Stomach (tissue), 9 donors: ENCODE results near the gene ANTXR1. TPM values are rescaled to one million over a fixed set of nuclear protein-coding genes. Genes with fewer than 3 reads are reported as not detected.

Experiments used
- DNase-seq, 2 donors: peaks; one replicate each; pipeline versions ENCODE4 v3.0.0 to v3.0.0-alpha.2; 2013 to 2019
- H3K27ac ChIP-seq, 5 donors: fragments of 200-600 bp in 4 of 5; sonication (generic) in 4 of 5; one replicate each; pipeline ENCODE4 v1.5.1; 2013 to 2019; ENCODE audit warnings: mild to moderate bottlenecking in 1 of 5, moderate library complexity in 1 of 5
- H3K27me3 ChIP-seq, 3 donors: fragments of 200-600 bp; sonication (generic); one replicate each; pipeline ENCODE4 v1.5.1; 2017 to 2019; ENCODE audit warnings: mixed run types in 1 of 3
- H3K36me3 ChIP-seq, 4 donors: fragments of 200-600 bp; sonication (generic); 1 replicate in 3 of 4; 2 replicates in 1 of 4; pipeline ENCODE4 v1.5.1; 2016 to 2019
- H3K4me1 ChIP-seq, 4 donors: fragments of 200-600 bp; sonication (generic); one replicate each; pipeline ENCODE4 v1.5.1; 2016 to 2019
- H3K4me3 ChIP-seq, 4 donors: fragments of 200-600 bp; sonication (generic) in 3 of 4; one replicate each; pipeline ENCODE4 v1.5.1; 2016 to 2019; ENCODE audit warnings: mild to moderate bottlenecking in 1 of 4
- H3K9me3 ChIP-seq, 4 donors: fragments of 200-600 bp; sonication (generic); one replicate each; pipeline ENCODE4 v1.5.1; 2016 to 2019
- EP300 ChIP-seq: sonication (generic); formaldehyde crosslinking; IDR thresholded peaks from one replicate; pipeline ENCODE4 v1.6.1; 2017; ENCODE audit warnings: antibody characterized with exemption
- POLR2A ChIP-seq, 4 donors: fragments of 450-650 bp; IDR thresholded peaks; one replicate each; pipeline ENCODE4 v1.6.1; 2016; ENCODE audit warnings: antibody characterized with exemption in 4 of 4, control low read depth in 2 of 4, mild to moderate bottlenecking in 1 of 4, moderate library complexity in 1 of 4
- POLR2AphosphoS5 ChIP-seq, 3 donors: sonication (generic); formaldehyde crosslinking; IDR thresholded peaks; one replicate each; pipeline ENCODE4 v1.6.1; 2016; ENCODE audit warnings: antibody characterized with exemption in 3 of 3
- WGBS, 5 donors: extraction: QIAGEN DNeasy Blood & Tissue Kit in 3 of 5; methylation state at CpG; one replicate each; pipeline versions ENCODE4 v1.1.5 to v1.1.7; 2013 to 2018; 5-methylcytosine and 5-hydroxymethylcytosine counted together
- intact Hi-C: fragments of 100-400 bp; cut with DNase I; formaldehyde crosslinking; loops from one replicate; pipeline ENCODE4 v1.15.1; 2023; ENCODE audit warnings: low total_unique reads
- polyA plus RNA-seq, 3 donors: library from polyadenylated mRNA; stranded (reverse); fragments of 200-250 nt; gene quantifications; one replicate each; pipeline ENCODE4 v1.2.3, GENCODE V29; 2013
- total RNA-seq, 5 donors: library from RNA; depleted of rRNA; stranded (reverse); fragments of >200 nt; gene quantifications; one replicate each; pipeline versions ENCODE4 v1.1.0 to v1.2.3, GENCODE V29; 2014 to 2016
- TF ChIP-seq, protein P1 (sequence below), 7 experiments: fragments of 450-650 bp in 4 of 7; fragments of 200-600 bp in 3 of 7; sonication (generic) in 3 of 7; IDR thresholded peaks; one replicate each; pipeline ENCODE4 v1.5.1; 2016 to 2019; ENCODE audit warnings: antibody characterized with exemption in 7 of 7, control low read depth in 2 of 7, mild to moderate bottlenecking in 1 of 7
- donor health status: healthy with polysubstance abuse.
- donor health status: Bipolar disorder and iron deficiency.
- donor health status: healthy.

The ANTXR1 gene
- total and polyA plus RNA-seq, 8 donors: 5.8 to 32.5 (median 13.7) TPM

DNA sequence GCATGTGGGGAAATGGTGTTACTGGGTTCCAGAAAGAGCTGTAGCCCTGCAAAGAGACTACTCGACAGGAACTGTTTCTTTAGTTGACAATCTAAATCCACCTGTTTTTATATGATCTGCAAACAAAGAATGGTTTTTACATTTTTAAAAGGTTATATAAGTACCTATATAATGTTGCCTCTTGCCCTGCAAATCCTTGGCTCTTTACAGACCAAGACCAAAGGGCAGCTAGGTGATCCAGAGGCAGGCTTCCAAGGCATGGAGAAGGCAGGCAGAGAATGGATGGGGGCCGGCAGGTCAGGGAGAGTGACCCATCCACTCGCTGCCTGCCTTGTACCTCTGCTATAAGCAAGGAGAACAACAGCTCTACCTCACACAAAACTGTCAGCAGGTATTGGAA lies 173.6 kb downstream of the ANTXR1 start:
- Histone ChIP-seq H3K4me3 (no peak overlapping the region), H3K27ac (no peak overlapping the region), H3K27me3 (no peaks in the 10 kb centered on the region), H3K36me3 (peaks cover 0 to 44% (median 27%) of the 10 kb centered on the region in 4 donors), H3K9me3 (no peaks in the 10 kb centered on the region), H3K4me1 (peaks cover 0 to 6% (median 0%) of the 10 kb centered on the region in 4 donors)
- TF ChIP-seq, protein P1, sequence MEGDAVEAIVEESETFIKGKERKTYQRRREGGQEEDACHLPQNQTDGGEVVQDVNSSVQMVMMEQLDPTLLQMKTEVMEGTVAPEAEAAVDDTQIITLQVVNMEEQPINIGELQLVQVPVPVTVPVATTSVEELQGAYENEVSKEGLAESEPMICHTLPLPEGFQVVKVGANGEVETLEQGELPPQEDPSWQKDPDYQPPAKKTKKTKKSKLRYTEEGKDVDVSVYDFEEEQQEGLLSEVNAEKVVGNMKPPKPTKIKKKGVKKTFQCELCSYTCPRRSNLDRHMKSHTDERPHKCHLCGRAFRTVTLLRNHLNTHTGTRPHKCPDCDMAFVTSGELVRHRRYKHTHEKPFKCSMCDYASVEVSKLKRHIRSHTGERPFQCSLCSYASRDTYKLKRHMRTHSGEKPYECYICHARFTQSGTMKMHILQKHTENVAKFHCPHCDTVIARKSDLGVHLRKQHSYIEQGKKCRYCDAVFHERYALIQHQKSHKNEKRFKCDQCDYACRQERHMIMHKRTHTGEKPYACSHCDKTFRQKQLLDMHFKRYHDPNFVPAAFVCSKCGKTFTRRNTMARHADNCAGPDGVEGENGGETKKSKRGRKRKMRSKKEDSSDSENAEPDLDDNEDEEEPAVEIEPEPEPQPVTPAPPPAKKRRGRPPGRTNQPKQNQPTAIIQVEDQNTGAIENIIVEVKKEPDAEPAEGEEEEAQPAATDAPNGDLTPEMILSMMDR (IDR thresholded peaks at IDR 0.05): no peak
- TF ChIP-seq EP300: no peak
- TF ChIP-seq POLR2AphosphoS5 (IDR thresholded peaks at IDR 0.05): no peak
- TF ChIP-seq POLR2A (IDR thresholded peaks at IDR 0.05): no peak
- no peak for DNase-seq
- WGBS, 5 donors: 90 to 99% (median 91%) methylated on average over 3 of the region's 3 CpGs
- intact Hi-C loops: no loop called here

DNA sequence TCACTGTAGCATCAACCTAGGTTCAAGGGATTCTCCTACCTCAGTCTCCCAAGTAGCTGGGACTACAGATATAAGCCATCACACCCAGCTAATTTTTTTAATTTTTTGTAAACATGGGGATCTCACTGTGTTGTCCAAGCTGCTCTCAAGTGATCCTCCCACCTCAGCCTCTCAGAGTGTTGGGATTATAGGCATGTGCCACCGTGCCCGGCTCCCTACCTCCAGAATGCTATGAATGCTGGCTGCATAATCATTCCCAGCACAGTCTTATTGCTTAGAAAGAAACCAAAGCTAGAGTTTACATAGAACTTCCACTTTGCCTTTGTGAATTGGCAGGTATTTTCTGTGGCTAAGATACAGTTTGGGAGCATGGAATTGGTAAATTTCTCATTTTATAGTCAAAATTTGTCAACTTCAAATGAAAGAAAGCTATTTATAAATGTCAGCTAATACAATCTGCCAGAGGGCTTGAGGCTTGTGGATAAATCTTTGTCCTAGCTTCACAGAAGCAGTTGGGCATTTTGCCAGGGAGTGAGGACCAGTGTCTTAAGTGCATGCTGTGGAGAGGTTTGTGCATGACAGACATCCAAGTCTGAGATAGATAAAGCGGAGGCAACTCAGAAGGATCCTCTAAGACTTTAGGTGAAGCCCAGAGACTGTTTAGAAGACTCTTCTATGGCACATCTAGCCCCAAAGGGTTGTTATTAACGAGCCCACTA lies 175.4 kb downstream of the ANTXR1 start:
- Histone ChIP-seq H3K4me1 (peaks cover 0 to 6% (median 0%) of the 10 kb centered on the region in 4 donors), H3K4me3 (no peak overlapping the region), H3K27ac (no peak overlapping the region), H3K9me3 (no peaks in the 10 kb centered on the region), H3K36me3 (peaks cover 0 to 27% (median 16%) of the 10 kb centered on the region in 4 donors), H3K27me3 (no peaks in the 10 kb centered on the region)
- intact Hi-C loops: no loop called here
- no peak for TF ChIP-seq POLR2A (IDR thresholded peaks at IDR 0.05)
- no peak for TF ChIP-seq EP300
- TF ChIP-seq POLR2AphosphoS5 (IDR thresholded peaks at IDR 0.05): no peak
- TF ChIP-seq, protein P1 (IDR thresholded peaks at IDR 0.05): no peak
- no peak for DNase-seq
- WGBS, 5 donors: 84 to 93% (median 90%) methylated on average over 4 of the region's 4 CpGs

DNA sequence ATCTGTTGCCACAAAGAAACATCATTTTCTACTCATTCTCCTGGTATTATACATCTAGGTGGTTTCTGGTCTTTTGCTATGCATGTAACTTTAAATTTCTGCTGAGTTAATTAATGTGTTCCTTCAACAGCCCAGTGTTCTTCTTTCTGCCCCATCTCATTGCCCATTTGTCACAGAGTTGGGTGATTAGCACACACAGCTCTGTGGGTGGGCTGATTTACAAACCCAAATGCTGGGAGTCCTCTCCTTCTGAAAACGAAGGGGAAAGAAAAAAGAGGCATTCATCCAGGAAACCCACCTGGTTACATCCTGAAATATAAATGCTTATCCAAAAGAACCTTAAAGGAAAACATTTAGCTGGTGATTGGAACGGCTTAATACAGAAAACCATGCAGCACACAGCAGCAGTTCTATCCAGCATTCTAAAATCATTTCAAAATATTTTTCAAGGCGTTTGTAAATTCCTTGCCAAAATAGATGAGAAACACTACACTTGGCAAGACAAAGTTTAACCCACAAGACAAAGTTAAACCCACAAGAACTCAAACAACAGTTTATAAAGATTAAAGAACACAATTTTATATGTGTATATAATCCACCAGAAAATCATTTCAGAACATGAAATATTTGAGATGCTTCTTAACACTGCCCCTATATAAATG lies 177.9 kb downstream of the ANTXR1 start:
- WGBS, 5 donors: 29 to 48% (median 34%) methylated on average over 3 of the region's 3 CpGs

DNA sequence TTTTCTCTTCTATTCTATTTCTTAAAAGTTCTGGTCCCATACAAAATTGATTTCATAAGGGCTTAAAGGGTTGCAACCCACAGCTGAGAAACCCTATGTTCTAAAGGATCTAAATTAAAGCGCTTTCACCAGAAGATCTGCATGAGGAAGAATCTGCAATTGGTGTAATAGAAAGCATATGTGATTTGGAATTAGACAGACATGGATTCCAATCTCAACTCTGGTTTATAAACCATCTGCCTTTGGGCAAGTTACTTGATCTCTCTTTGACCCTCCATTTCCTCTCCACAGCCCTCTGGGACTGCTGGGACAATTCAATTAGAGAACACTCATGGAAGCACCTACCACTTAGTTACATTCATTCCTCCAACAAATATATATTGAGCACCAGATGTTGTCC lies 178.7 kb downstream of the ANTXR1 start:
- no peaks in the 10 kb centered on the region for H3K9me3 ChIP-seq
- H3K36me3 ChIP-seq: peaks cover 0 to 10% (median 3%) of the 10 kb centered on the region in 4 donors
- H3K27me3 ChIP-seq: no peaks in the 10 kb centered on the region
- no peak overlapping the region for H3K4me3 ChIP-seq
- H3K4me1 ChIP-seq: peaks cover 0 to 9% (median 3%) of the 10 kb centered on the region in 4 donors
- intact Hi-C loops: no loop called here
- TF ChIP-seq, protein P1 (IDR thresholded peaks at IDR 0.05): no peak
- no peak for TF ChIP-seq POLR2A (IDR thresholded peaks at IDR 0.05)
- TF ChIP-seq EP300: no peak
- no peak for TF ChIP-seq POLR2AphosphoS5 (IDR thresholded peaks at IDR 0.05)
- DNase-seq: no peak
- 95 to 99% (median 97%) methylated on average over 1 of the region's 1 CpG for WGBS, 5 donors
- H3K27ac ChIP-seq: no peak overlapping the region

More for the DNA sequence above, 177.9 kb downstream of the ANTXR1 start:
- intact Hi-C loops: no loop called here
- no peak for DNase-seq
- Histone ChIP-seq H3K9me3 (no peaks in the 10 kb centered on the region), H3K4me3 (no peak overlapping the region), H3K27ac (peak overlapping the region in 1 of 5 donors; percentile 53), H3K4me1 (peaks cover 0 to 6% (median 1%) of the 10 kb centered on the region in 4 donors), H3K27me3 (no peaks in the 10 kb centered on the region), H3K36me3 (peaks cover 0 to 16% (median 4%) of the 10 kb centered on the region in 4 donors)
- TF ChIP-seq, protein P1 (IDR thresholded peaks at IDR 0.05): no peak
- TF ChIP-seq POLR2AphosphoS5 (IDR thresholded peaks at IDR 0.05) (no peak), EP300 (no peak)
